Suprapubic skin (tissue), 4 donors: ENCODE results near the gene HSPB3.

Experiments used
- EP300 ChIP-seq: sonication (generic); formaldehyde crosslinking; IDR thresholded peaks from one replicate; pipeline ENCODE4 v1.6.1; 2017; ENCODE audit warnings: antibody characterized with exemption
- POLR2A ChIP-seq, 2 donors: fragments of 450-650 bp; IDR thresholded peaks; one replicate each; pipeline ENCODE4 v1.6.1; 2017; ENCODE audit warnings: antibody characterized with exemption in 2 of 2, mild to moderate bottlenecking in 2 of 2, moderate library complexity in 2 of 2
- POLR2AphosphoS5 ChIP-seq, 3 donors: sonication (generic); formaldehyde crosslinking; IDR thresholded peaks; one replicate each; pipeline ENCODE4 v1.6.1; 2017; ENCODE audit warnings: antibody characterized with exemption in 3 of 3
- TF ChIP-seq, protein P1 (sequence below), 2 donors: fragments of 200-600 bp in 1 of 2; fragments of 450-650 bp in 1 of 2; sonication (generic) in 1 of 2; IDR thresholded peaks; one replicate each; pipeline ENCODE4 v1.5.1; 2016 to 2019; ENCODE audit warnings: antibody characterized with exemption in 2 of 2, mild to moderate bottlenecking in 1 of 2, moderate library complexity in 1 of 2

DNA sequence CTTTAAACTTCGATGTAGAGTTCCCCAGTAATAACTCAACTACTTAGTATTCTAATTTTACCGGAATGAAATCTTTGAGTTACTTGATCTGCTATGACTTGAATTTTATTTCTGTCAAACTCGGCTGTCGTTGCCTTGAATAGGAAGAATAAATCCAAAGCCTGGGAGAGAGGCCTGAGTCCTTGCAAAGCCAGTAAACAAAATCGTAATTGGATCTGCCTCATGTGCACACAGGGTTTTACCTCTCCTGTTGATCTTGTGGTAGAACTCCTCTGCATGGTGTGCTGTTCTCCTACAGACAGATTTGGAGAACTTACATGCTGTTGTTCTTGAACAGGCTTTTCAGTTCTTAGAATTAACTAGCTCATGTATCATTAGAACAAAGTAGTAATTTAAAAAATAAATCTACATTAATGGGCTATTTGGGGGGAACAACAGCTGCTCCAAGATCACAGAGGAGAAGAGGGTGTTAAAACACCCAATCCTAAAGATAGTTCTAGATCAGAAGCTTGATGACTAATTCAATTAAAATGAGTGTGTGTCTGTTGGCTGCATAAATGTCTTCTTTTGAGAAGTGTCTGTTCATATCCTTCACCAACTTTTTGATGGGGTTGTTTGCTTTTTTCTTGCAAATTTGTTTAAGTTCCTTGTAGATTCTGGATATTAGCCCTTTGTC lies 28.9 kb downstream of the HSPB3 start:
- TF ChIP-seq POLR2AphosphoS5 (IDR thresholded peaks at IDR 0.05) (no peak), EP300 (no peak), POLR2A (IDR thresholded peaks at IDR 0.05) (no peak)
- TF ChIP-seq, protein P1, sequence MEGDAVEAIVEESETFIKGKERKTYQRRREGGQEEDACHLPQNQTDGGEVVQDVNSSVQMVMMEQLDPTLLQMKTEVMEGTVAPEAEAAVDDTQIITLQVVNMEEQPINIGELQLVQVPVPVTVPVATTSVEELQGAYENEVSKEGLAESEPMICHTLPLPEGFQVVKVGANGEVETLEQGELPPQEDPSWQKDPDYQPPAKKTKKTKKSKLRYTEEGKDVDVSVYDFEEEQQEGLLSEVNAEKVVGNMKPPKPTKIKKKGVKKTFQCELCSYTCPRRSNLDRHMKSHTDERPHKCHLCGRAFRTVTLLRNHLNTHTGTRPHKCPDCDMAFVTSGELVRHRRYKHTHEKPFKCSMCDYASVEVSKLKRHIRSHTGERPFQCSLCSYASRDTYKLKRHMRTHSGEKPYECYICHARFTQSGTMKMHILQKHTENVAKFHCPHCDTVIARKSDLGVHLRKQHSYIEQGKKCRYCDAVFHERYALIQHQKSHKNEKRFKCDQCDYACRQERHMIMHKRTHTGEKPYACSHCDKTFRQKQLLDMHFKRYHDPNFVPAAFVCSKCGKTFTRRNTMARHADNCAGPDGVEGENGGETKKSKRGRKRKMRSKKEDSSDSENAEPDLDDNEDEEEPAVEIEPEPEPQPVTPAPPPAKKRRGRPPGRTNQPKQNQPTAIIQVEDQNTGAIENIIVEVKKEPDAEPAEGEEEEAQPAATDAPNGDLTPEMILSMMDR (IDR thresholded peaks at IDR 0.05): no peak
